Stimulated activated CD4-positive, alpha-beta T cell treated with anti-CD3 and anti-CD28 coated beads, Interleukin-15, amount 100 ng/mL, for 48 hours (primary cell): ENCODE measurements around the gene LETM1.

Source experiments
- DNase-seq, 2 donors: peaks; one replicate each; pipeline ENCODE4 v3.0.0-alpha.2; 2020; ENCODE audit warnings: low read depth in 2 of 2

Gene LETM1

DNA sequence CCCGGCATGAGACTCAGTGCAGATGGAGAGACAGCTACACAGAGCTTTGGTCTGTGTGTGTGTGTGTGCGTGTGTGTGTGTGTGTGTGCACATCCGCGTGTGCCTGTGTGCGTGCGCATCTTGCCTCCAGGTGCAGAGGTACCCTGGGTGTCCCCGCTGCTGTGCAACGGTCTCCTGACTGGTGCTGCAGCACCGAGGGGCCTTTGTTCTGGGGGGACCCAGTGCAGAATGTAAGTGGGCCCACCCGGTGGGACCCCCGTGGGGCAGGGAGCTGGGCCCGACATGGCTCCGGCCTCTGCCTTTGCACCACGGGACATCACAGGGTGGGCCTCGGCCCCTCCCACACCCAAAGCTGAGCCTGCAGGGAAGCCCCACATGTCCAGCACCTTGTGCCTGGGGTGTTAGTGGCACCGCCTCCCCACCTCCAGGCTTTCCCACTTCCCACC, 48.6 kb downstream of the LETM1 start:
- no peak for DNase-seq

- DNase-seq = no peak
Measured at GRCh38 chr4:1806596-1807331, 49.2 kb downstream of the LETM1 start.

DNA sequence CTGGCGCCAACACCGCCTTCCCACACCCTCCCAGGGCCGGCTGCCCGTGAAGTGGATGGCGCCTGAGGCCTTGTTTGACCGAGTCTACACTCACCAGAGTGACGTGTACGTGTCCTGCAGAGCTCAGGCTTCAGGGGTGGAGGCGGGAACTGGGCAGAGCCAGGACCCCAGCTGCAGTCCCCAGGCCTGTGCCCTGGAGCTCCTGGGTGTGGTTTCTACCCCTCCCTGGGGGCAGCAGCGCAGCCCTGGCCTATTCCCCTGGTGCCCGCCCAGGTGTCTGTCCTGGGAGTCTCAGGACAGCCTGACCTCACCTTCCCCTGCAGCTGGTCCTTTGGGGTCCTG, 49.8 kb downstream of the LETM1 start:
- DNase-seq = no peak

GRCh38 chr4:1805493-1806222, 50.3 kb downstream of the LETM1 start:
- no peak for DNase-seq

- no peak for DNase-seq
Measured at GRCh38 chr4:1804638-1805492, 51.1 kb downstream of the LETM1 start.

DNA sequence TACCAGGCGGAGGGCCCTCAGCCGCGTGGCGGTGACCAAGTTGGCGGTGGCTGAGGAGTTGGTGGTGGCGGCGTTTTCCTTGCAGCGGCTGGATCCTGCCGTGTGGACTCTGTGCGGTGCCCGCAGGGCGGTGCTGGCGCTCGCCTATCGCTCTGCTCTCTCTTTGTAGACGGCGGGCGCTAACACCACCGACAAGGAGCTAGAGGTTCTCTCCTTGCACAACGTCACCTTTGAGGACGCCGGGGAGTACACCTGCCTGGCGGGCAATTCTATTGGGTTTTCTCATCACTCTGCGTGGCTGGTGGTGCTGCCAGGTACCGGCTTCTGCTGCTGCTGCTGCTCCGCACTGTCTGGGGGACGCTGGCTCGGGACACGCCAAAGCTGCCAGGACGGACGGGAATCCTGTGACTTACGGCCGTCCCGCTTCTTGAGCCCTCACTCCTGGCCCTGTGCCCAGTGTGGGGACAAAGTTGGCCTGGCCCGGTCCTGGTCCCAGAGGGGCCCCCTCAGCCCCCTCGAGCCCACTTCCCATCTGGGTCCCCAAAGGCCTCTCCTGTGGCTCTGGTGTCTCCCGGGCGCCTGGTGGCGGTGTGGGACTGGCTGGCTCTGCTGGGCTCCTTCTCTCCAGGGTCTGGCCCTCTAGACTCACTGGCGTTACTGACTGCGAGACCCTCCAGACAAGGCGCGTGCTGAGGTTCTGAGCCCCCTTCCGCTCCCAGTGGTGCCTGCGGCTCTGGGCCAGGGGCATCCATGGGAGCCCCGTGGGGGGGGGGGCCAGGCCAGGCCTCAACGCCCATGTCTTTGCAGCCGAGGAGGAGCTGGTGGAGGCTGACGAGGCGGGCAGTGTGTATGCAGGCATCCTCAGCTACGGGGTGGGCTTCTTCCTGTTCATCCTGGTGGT, 52.2 kb downstream of the LETM1 start:
- DNase-seq = no peak

GRCh38 chr4:1802720-1803522, 53.0 kb downstream of the LETM1 start:
- no peak for DNase-seq

GRCh38 chr4:1802151-1802715, 53.7 kb downstream of the LETM1 start:
- no peak for DNase-seq

- no peak for DNase-seq
Measured at GRCh38 chr4:1801286-1801958, 54.5 kb downstream of the LETM1 start.

DNA sequence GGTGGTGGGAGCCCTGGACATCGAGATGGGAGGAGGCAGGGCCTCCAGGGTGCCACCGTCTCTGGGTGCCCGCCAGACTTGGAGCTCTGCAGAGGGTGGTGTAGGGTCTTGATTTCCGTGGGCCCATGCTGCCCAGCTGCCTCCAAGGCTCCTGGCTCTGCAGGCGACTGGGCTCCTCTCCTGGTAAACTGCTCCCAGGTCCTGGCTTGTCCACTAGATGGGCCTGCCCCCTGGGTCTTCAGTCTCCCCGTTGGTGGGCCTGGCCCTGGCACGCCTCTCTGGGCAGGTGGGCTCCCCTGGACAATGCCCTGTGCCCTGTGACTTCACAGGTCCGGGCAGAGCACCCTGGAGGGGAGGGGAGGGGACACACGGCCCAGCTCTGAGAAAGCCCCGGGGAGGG, 55.2 kb downstream of the LETM1 start:
- DNase-seq = no peak

- DNase-seq = no peak
Measured at GRCh38 chr4:1799387-1800375, 56.3 kb downstream of the LETM1 start.

DNA sequence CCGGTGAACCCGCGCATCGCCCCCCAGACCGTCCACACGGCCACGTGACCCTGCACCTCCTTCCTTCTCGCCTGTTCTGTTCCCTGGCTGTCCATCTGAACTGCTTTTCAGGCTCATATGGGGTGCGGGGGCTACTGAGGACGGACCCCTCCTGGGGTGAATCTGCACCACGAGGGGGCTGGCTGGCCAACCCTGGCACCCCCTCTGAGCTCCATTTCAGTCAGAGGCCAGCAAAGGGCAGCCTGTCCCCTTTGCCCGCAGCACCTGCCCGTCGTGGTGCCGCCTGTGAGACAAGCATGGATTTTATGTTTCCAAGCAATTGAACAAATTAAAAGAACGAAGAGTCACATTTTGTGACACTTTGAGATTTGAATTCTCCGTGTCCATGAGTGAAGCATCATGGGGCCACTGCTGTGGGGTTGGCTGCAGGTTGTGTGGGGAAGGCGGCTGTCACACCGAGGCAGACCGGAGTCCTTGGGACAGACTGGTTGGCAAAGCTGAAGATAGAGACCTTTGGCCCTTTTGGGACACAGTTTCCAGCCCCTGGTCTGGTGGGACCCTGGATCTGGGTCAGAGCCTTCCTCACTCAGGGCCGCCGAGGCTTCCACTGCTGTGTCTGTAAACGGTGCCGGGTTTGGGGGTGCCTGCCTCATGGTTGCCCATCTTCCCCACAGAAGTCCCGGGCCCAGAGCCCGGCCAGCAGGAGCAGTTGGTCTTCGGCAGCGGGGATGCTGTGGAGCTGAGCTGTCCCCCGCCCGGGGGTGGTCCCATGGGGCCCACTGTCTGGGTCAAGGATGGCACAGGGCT, 57.2 kb downstream of the LETM1 start:
- DNase-seq = no peak

GRCh38 chr4:1797861-1798579, 57.9 kb downstream of the LETM1 start:
- DNase-seq = no peak

DNA sequence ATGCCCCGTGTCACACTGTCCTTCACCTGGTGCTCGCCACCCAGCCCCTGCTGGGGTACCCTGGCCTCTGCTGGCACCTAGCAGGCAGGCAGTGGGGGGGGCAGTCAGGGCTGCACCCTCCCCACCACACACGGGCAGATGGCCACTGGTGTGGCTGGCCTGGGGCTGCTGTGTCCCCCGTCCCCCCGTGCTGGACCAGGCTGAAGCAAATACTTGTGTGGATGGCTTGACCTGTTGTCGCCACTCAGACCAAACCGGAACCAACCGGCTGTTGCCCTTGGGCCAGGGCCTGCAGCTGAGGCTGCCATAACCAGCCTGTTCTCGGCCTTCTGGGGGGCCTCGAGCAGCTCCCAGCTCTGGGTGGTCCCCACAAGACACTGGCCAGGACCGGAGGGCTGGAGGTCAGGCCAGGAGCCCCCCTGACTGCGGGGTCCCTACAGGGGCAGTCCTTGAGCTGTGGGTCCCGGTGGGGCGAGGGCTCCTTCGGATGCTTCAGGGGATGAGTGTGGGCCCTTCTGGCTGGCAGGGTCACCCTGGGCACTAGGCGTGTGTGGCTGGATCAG, 58.6 kb downstream of the LETM1 start:
- no peak for DNase-seq

GRCh38 chr4:1796486-1797204, 59.3 kb downstream of the LETM1 start:
- DNase-seq = no peak
